ENCODE results near the gene CRY1.
"Not testable (repeated sequence)": the region's sequence is repeated elsewhere in the genome, so short reads cannot be mapped to it uniquely, and the experiment has no call there.

CRY1 gene

DNA sequence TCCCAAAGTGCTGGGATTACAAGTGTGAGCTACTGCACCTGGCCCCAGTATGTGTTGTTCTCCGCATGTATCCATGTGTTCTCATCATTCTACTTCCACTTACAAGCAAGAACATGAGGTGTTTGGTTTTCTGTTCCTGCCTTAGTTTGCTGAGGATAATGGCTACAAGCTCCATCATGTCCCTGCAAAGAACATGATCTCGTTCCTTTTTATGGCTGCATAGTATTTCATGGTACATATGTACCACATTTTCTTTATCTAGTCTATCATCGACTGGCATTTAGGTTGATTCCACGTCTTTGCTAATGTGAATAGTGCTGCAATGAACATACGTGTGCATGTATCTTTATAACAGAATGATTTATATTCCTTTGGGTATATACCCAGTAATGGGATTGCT lies 97.2 kb downstream of the CRY1 start:
- DNase-seq: not testable (repeated sequence)

DNA sequence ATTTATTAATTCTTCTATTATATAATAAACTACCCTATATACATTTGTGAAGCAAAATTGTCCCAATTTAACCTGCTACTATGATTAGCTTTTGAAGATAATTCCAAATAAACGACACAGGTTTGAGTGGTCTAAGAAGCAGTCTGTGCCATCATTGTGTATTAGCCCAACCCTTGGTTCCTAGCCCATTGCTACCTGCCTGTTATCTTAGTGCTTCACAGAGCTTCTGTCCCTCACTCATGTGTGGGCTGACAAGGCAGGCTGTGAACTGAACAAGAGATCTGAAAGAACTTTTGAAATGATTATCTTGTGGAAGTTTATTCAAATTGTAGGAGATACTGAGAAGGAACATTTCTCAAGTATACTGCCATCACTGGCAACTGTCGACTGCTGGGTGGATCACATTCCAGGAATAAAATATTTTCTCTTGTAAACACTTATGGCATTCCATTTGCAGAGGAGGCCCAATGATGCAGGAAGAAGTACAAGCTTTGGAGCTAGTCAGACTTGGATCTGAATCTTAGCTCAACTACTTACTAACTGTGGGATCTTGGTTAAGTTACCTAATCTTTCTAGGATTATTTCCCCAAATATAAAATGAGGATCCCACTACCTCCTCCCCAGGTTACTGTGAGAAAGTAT lies 98.6 kb downstream of the CRY1 start:
- no peak for DNase-seq

DNA sequence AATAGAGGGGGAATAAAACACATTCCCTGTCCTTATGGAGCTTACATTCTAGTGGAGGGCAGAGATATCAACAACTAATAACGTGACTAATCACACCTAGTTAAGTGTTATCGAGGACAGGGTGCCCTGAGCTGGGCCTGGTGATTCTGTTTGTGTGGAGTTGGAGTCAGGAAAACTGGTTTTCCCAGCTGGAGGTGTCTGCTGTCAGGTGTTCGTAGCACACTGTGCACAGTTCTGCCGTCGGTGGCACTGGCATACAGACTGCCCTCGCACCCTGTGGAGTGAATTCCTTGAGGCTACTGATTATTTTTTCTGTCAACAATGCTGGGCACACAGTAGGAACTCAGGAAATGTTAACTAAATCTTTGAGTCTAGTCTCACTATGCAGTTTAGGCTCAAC lies 105.5 kb downstream of the CRY1 start:
- no peak for DNase-seq

DNA sequence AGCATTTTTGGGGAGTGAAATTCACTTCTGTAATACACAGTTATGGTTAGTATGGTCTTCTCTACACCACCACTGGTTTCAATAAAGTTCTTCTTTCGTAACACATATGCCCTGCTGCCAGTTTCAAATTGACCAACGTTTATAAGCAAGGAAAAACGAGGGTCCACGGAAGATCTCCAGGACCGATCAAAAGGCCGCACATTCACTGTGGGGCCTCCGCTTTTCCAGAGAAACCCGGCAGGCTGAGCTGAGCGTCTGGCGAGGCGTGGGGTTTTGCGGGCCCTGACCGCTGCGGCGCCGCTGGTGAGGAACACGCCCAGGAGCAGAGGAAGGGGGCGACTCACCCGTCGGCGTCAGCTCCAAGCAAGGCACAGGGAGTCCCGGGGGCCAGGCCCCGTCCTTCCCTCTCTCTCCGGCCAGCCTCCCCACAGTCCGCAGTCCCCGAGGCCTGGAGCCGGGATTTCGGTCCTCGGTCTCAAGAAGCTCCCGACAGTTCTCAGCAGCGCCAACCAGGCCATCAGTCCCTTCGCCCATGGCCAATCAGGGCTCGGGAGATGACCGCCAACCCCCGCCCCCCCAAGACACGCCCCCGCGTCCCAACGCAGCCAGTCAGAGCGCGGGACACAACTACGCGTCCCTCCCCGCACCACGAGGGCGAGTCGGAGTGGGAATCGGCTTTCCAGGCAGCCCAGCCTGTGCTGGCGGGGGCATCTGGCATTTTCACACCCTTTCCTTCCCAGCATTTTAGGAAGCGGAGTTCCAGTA lies 106.5 kb downstream of the CRY1 start, which contains the start of gene MTERF2:
MTERF2 (minus strand) TSS at position 522 of the 765 bp plus-strand sequence. CDS start 8,432 bp downstream, outside the sequence.
- DNase-seq: peak; percentile 77 to 84

DNA sequence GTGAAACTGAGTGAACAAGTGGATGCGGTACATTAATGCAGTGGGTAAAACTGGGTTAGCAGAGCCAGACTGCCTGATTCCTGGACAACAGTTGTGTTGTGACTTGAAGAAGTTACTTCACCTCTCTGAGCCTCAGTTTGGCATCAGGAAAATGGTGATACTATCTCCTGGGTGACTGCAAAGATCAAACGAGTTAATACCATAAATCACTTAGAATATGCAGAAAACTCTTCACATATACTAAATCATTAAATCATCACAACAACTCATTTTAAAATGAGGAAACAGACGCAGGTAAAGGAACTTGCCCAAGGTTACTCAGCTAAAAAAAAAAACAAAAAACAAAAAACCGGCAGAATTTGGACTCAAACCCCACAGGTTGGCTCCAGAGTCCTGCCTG lies 107.2 kb downstream of the CRY1 start:
- no peak for DNase-seq

DNA sequence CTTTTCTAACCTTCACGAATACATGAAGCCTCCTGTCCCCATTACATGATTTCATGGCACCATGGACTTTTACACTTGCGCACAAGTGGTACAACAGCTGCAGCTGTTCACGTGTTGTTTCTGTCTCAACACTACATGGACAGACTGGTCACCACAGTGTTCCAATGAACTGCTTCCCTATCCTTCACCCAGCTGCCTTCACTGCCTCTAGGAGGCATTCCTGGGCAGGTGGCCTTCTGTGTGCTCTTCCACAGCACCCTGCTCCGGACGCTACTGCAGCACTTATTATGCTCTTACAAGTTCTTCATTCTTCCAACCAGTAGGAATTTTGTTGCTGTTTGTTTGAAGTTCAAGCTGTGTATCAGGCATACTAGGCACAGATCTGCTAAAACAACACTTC lies 107.9 kb downstream of the CRY1 start:
- DNase-seq: no peak

DNA sequence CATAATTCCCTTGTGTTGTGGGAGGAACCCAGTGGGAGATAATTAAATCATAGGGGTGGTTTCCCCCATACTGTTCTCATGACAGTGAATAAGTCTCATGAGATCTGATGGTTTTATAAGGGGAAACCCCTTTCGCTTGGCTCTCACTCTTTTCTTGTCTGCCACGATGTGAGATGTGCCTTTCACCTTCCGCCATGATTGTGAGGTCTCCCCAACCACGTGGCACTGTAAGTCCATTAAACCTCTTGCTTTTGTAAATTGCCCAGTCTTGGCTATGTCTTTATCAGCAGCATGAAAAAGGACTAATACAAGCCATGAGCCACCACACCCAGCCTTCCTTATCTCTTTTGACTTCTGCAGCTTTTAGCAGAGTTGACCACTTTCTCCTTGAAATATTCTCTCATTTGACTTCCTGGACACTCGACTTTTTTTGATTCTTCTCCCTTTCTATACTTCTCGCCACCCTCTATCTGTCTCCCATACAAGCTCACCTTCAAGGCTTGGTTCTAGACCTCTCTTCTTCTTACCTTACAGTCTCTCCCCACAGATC lies 108.7 kb downstream of the CRY1 start:
- no peak for DNase-seq

DNA sequence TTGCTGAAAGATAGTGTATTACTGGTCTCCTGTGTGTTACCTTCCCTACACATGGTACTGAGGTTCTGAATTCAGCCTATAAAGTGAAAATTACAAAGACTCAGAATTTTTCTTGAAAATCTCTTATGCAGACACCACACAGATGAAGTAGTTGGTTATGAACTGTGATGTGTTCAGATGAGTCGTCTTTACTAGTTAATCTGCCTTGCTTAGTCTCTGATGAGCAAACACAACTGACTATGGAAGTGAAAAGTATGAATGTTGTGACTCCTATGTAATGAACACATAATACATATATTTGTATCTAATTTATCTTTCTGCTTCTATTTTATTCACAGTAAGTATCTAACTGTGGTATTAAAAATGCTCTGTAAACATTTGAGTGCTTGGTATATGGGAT lies 111.1 kb downstream of the CRY1 start:
- no peak for DNase-seq

DNA sequence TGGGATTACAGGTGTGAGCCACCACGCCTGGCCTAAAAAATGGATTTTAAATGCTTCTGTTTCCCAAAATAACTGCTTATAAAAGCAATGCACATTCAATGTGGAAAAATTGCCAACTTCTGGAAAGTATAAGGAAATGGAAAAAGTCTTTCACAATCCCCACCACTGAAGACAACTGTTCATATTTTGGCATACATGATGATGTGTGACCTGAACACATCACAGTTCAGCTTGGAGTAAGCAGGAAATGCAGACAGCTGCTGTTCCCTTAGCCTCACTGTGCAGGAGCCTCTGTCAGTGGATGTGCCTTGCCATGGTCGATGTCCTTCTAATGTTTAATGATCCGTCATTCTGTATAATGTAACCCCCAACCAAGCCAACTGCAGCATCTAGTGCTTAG lies 111.6 kb downstream of the CRY1 start:
- DNase-seq: no peak

DNA sequence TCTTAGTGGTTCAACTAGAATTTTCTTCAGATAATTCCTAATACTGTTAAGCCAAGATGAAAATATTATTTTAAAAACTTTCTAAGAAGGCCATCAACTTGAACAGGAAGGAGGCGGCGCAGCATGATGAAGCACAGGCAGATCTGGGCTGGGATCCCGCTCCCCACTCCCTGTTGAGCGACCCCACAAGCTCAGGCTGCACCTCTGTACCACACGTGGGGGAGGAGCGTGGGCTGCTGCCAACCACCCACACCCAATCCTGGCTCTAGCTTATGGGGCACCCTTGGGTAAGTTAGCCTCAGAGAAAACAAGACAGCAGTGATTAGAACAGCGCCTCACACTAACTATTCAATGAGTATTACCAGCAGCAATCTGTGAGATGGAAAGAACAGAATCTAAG lies 112.4 kb downstream of the CRY1 start:
- DNase-seq: no peak

DNA sequence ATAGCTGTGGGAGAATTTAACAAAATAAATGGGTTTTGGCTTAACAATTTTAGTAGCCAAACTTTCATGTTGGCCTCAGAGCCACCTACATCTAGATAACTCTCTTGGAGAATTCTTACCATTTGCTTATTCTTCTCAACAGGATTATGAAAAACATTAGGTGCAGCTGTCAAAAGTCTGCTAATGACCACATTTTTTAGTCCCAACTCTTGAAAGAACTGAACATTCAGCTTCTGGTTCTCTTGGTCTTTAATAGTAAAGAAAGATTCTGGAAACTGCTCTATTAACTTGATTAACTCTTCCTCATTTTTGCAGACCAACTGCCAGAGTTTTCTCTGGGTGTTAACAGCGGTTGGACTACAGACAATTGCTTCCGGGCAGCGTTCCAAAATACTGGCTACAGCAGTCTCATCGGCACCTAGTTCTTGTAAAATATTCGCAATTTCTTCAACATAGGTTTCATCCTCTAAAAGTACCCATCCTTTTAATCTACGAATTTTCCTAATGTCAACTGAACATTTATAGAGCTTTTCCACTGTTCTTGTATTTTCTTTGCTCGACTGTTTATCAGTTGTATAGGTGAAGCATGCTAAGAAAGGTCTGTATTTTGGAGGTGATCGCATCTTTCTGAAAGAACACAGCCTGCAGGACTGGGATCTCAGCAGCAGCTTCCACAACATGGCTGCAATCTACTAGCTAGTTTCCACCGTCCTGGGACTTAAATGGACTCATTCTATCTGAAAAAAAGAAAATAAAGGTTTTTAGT lies 115.1 kb downstream of the CRY1 start:
- no peak for DNase-seq

DNA sequence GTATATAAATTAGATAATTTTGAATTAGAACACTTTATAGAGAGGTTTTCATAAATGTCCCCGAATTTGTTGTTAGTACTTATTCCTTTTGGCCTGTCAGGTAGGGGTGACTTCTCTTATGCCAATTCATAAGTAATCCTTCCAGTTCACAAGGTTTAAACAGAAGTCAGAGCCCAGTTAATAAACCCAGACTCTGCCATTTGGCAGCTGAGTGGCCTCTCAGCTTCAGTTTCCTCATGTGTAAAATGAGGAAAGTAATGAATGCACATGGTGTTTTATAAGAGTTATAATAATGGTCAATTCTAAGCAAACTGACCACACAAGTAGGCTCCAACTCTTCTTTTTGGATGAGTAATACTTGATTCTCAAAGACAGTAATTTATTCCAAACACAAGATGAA lies 116.7 kb downstream of the CRY1 start:
- no peak for DNase-seq

DNA sequence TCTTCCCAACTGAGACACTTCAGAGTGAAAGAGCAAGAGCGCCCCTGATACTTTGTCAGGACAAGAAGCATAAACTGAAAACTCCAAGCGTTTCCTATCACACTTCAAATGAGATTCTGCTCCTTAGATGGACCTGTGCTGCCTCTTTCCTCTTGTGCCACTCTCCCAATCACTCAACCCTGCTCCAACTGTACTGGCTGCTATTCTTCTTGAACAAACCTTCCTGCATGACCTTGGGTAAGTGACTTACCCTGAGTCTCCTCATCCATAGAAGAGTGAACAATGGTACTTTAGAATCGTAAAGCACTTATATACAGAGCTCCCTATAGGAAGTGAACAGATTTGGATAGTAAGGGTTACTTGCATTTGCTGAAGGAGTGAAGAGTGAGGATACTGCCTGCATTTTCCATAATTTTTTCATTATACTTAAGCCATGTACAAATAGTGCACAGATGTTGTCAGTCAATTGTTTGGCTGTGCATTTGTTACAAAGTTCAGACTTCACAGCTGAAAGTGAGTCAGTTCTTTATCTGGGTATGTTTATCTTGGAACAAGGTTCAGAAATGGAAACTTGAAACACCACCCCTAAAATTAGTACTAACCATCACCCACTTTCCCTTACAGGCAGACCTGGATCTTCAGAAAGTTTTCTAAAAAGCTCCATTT lies 117.2 kb downstream of the CRY1 start:
- no peak for DNase-seq

DNA sequence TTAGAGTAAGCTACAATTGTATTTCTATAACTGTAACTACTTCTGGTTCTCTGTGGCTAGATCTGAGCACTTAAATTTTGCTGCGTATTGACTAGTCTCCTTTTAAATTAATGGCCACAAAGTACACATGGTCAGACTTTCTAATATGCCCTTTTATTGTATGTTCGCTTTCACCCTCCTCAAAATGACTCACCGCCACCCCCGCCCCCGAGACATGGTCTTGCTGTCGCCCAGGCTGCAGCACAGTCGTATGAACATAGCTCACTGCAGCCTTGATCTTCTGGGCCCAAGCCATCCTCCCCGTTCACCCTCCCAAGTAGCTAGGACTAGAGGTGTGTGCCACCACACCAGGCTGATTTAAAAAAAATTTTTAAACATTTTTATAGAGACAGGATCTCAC lies 118.3 kb downstream of the CRY1 start:
- no peak for DNase-seq

DNA sequence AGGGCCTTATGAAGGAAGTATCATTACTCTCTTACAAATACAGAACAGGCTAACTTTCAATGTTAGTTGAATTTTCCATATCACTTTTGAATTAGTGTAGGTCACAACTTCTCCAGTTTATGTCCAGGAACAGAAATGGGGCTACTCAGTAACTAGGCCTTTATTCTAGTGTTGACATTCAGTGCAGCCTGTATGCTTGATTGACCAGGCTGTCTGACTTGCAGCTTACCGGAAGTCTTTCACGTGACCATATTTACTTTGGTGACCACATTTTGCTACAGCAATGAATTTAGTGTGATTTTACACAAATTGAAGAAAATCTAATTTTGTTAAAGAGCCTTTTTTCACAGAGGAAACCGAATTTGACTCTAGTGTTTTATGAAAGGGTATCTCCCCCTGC lies 118.8 kb downstream of the CRY1 start:
- DNase-seq: no peak

DNA sequence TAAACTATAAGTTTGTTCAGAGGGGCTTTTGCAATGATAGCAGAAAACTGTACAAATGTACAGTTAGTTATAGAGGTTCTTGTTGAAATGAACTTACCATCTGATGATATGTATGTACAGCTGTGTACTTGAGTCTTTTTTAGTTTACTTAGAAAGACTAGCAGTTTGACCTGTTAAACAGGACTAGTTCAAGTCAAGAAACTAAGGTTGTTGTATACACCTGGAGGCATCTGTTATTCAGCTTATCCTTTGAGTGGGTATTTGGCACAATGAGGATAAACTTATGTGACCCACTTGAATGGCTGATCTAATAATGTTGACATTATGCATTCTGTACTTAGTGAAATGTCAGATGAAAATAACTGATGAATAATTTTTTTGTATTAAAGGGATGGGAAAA lies 119.8 kb downstream of the CRY1 start:
- no peak for DNase-seq

DNA sequence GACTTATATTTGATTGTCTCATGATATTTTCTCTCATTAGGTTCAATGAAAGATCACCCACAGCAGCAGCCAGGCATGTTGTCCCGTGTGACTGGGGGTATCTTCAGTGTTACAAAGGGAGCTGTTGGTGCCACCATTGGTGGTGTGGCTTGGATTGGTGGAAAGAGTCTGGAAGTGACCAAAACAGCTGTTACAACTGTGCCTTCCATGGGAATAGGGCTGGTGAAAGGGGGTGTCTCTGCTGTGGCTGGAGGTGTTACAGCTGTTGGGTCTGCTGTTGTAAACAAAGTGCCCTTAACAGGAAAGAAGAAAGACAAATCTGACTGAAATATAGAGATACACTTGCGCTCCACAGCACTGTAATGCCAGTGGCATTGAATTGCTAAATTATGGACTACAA lies 122.3 kb downstream of the CRY1 start:
- no peak for DNase-seq

DNA sequence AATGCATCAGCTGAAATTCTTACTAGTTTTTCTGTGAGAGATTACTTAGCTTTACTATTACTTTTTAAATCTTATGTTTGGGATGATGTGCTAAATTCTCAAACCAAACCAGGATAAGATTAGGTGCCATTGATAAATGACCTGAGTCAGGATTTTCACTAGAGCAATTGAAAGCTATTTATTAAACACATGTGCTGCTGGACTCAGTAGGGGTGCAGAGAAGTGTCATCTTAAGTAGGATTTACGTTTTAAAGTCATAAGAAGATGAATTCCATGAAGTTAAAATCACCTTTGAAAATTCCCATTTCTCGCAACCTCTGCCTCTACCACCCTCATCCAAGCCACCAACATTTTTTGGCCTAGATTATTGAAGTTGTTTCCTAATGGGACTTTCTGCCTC lies 128.8 kb downstream of the CRY1 start:
- no peak for DNase-seq

DNA sequence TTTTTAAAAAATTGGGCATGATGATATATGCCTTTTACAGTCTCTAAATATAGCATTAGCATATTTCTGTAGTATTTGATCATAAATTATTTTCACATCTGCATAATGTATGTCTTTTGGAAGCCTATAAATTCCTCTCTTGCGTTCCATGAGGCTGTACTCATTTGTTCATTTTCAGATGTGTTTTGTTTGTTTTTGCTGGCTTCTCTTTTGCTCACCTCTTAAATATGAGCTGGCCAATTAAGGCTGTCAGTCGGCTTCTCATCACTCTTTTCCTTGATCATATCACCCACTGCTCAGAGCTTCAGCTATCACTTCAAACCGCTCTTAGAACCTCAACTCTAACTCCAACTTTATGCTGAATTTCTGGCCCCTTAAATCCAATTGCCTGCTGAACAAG lies 131.1 kb downstream of the CRY1 start:
- DNase-seq: no peak

DNA sequence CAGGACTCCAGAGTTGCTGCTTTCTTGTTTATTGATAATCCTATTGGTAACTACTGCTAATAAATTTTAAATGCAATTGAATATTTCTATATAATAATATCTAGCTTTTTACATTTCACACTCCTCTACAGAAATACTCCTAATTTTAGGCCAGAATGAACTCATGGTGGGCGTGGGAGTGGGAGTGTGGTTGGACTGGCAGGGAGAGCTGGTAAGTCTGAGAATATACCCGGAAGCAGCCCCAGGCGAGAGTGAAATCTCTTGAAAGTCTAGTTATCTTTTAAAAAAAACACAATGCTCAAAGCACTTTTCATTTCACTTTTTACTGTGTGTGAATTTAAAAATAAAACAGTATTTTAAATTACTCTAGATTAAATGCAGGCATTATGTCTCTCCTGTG lies 132.9 kb downstream of the CRY1 start:
- no peak for DNase-seq

DNA sequence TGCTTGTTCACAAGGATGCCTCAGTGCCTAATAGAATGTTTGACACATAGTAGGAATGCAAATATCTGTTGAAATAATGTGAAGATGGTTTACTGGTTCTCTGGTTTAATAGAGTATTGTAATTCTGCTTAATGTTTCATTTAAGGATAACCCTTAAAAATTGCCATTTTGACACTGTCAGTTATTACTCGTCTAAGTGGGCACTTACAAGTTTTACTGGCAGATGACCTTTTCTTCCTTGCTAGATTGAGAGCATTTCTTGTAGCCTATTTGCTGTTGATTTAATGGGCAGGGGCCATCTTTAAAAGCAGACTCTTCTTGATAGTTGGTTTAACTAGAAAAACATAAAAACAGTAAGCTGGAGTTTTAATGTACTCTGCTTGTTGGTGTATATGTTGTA lies 135.8 kb downstream of the CRY1 start:
- DNase-seq: no peak

DNA sequence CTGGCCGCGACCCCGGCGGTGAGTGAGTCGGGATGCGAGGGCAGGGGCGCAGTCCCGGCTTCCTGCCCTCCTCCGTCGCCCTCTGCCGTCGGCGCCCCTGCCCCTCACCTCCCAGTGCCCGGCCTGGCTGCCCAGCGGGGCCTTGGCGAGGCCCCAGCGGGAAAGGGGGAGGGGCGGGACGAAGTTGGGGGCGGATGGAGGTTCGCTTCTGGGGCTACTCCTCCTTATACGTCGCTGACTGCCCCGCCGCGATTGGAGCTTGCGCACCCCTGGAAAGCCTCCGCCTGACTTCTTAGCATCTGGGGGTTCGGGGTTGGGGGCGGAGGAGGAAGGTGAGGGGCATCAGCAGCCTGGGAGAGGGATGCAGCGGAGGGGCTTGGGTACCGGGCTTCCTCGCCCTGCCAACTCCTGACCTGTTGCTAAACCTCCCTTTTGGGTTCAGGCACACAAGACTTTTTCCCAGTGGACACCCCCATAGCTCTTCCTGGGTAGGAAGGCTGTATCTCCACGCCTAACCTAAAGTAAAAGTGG lies 137.2 kb downstream of the CRY1 start:
- DNase-seq: peak; percentile 46 to 70
